ENCODE measurements around the gene DDHD1.

Gene DDHD1

DNA sequence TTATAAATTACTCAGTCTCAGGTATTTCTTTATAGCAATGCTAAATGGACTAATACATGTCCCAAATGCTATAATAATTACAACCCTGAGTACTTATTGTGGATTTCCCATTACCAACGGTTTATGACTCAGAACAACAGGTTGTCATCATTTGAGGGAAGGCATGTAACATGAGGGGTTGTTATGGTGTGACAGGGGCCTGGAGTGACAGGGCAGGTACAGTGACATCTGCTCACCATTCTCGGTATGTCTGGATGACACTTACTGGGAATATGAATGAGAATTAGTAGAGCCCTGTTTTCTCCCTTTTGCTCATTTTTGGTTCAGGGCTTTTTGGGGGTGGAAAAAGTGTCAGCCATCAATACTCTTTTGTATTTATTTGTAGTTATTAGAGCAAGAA, 166.1 kb downstream of the DDHD1 start:
- Histone ChIP-seq H3K27ac (replicated peaks) (no peak overlapping the region), H3K4me3 (replicated peaks; ENCODE audit: insufficient read depth, low read length) (no peak overlapping the region), H3K27me3 (ENCODE audit: insufficient read depth, poor library complexity, severe bottlenecking) (peaks cover 3% of the 10 kb centered on the region)
- TF ChIP-seq GABPA (IDR thresholded peaks at IDR 0.05; ENCODE audit: low read depth), result no peak
- TF ChIP-seq POLR2AphosphoS5 (IDR thresholded peaks at IDR 0.05; ENCODE audit: low read depth), result no peak
- TF ChIP-seq, protein P1, sequence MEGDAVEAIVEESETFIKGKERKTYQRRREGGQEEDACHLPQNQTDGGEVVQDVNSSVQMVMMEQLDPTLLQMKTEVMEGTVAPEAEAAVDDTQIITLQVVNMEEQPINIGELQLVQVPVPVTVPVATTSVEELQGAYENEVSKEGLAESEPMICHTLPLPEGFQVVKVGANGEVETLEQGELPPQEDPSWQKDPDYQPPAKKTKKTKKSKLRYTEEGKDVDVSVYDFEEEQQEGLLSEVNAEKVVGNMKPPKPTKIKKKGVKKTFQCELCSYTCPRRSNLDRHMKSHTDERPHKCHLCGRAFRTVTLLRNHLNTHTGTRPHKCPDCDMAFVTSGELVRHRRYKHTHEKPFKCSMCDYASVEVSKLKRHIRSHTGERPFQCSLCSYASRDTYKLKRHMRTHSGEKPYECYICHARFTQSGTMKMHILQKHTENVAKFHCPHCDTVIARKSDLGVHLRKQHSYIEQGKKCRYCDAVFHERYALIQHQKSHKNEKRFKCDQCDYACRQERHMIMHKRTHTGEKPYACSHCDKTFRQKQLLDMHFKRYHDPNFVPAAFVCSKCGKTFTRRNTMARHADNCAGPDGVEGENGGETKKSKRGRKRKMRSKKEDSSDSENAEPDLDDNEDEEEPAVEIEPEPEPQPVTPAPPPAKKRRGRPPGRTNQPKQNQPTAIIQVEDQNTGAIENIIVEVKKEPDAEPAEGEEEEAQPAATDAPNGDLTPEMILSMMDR (IDR thresholded peaks at IDR 0.05; ENCODE audit: insufficient read depth, low read length), result no peak
- no peak for TF ChIP-seq REST (IDR thresholded peaks at IDR 0.05; ENCODE audit: insufficient replicate concordance, low read depth)
- TF ChIP-seq SPI1 (IDR thresholded peaks at IDR 0.05; ENCODE audit: borderline replicate concordance, low read depth), result no peak
- no peak for DNase-seq (ENCODE audit: low read depth in 1 of 2, low spot score in 1 of 2)

Measured in HL-60 (cell line).